22Rv1 (cell line): ENCODE data around the gene MORF4L1.

Experiments
- CTCF ChIP-seq: fragments of 450-650 bp; IDR thresholded peaks from 2 replicates; pipeline ENCODE4 v1.5.1; 2017; ENCODE audit warnings: mild to moderate bottlenecking
- ZFX ChIP-seq: fragments of 450-650 bp; IDR thresholded peaks from 2 replicates; pipeline ENCODE4 v1.6.1; 2017; ENCODE audit warnings: antibody characterized with exemption, borderline replicate concordance

- TF ChIP-seq CTCF (no peak), ZFX (no peak)
These were observed 41.2 kb upstream of the MORF4L1 start for GRCh38 chr15:78831229-78832207.
